ENCODE measurements around the gene SYNPO2. TPM values are rescaled to one million over a fixed set of nuclear protein-coding genes. Genes with fewer than 3 reads are reported as not detected.
"Not testable (repeated sequence)": the region's sequence is repeated elsewhere in the genome, so short reads cannot be mapped to it uniquely, and the experiment has no call there.

SYNPO2 gene
- under 1 TPM; 0.13 to 0.15 TPM for total RNA-seq

- POLR2A ChIA-PET: no interaction called here
- CTCF ChIA-PET: no interaction called here
These were observed at the start of gene SYNPO2 for GRCh38 chr4:118888666-118889311. TSS of gene SYNPO2 (plus strand) at chr4:118888854. CDS start at chr4:118889037, 183 bp downstream.

- POLR2A ChIA-PET: no interaction called here
- CTCF ChIA-PET: no interaction called here
These were observed 49.3 kb upstream of the SYNPO2 start for GRCh38 chr4:118839221-118839927.

- POLR2A ChIA-PET: no interaction called here
These were observed 46.6 kb upstream of the SYNPO2 start for GRCh38 chr4:118842055-118842454.

GRCh38 chr4:118843237-118843636 is 45.4 kb upstream of the SYNPO2 start:
- ChIA-PET POLR2A (no interaction called here), CTCF (no interaction called here)

More at GRCh38 chr4:118842055-118842454, 46.6 kb upstream of the SYNPO2 start:
- CTCF ChIA-PET: no interaction called here

GRCh38 chr4:118845552-118846050 is 43.1 kb upstream of the SYNPO2 start:
- CTCF ChIA-PET: no interaction called here
- POLR2A ChIA-PET: no interaction called here

- ChIA-PET POLR2A (interaction anchor here (0.7 kb wide), 1 partner anchor 97 kb away, joined by 5 read pairs; no protein-coding TSS in a partner anchor), CTCF (interaction anchor here (0.6 kb wide), 1 partner anchor 72 kb away, joined by 3 read pairs; no protein-coding TSS in a partner anchor)
These were observed 41.7 kb upstream of the SYNPO2 start for GRCh38 chr4:118846979-118847378.

- CTCF ChIA-PET: no interaction called here
- POLR2A ChIA-PET: no interaction called here
These were observed 40.4 kb upstream of the SYNPO2 start for GRCh38 chr4:118848242-118848641.

GRCh38 chr4:118848901-118849300 is 39.8 kb upstream of the SYNPO2 start:
- ChIA-PET POLR2A (no interaction called here), CTCF (no interaction called here)

- CTCF ChIA-PET: interaction anchor here (1.5 kb wide), 1 partner anchor 13 kb away, joined by 4 read pairs; no protein-coding TSS in a partner anchor
- POLR2A ChIA-PET: no interaction called here
These were observed 38.7 kb upstream of the SYNPO2 start for GRCh38 chr4:118849867-118850487.

GRCh38 chr4:118850488-118851173 is 38.0 kb upstream of the SYNPO2 start:
- ChIA-PET CTCF (interaction anchor here (1.5 kb wide), 1 partner anchor 14 kb away, joined by 4 read pairs; no protein-coding TSS in a partner anchor), POLR2A (no interaction called here)

- ChIA-PET CTCF (no interaction called here), POLR2A (no interaction called here)
These were observed 30.9 kb upstream of the SYNPO2 start for GRCh38 chr4:118857760-118858159.

- POLR2A ChIA-PET: no interaction called here
- CTCF ChIA-PET: no interaction called here
These were observed 29.9 kb upstream of the SYNPO2 start for GRCh38 chr4:118858779-118859178.

- CTCF ChIA-PET: interaction anchor here (1.1 to 1.3 kb wide), 3 partner anchors 10 to 93 kb away, joined by 3 to 6 read pairs (median 4); no protein-coding TSS in a partner anchor
- POLR2A ChIA-PET: no interaction called here
These were observed 23.5 kb upstream of the SYNPO2 start for GRCh38 chr4:118865091-118865708.

- CTCF ChIA-PET: no interaction called here
- POLR2A ChIA-PET: no interaction called here
These were observed 22.2 kb upstream of the SYNPO2 start for GRCh38 chr4:118866442-118866841.

- CTCF ChIA-PET: no interaction called here
These were observed 21.2 kb upstream of the SYNPO2 start for GRCh38 chr4:118867311-118868067.

GRCh38 chr4:118869808-118870342 is 18.8 kb upstream of the SYNPO2 start:
- ChIA-PET POLR2A (no interaction called here), CTCF (no interaction called here)

More at GRCh38 chr4:118867311-118868067, 21.2 kb upstream of the SYNPO2 start:
- POLR2A ChIA-PET: no interaction called here

- CTCF ChIA-PET: interaction anchor here (1.6 kb wide), 1 partner anchor 14 kb away, joined by 3 read pairs; no protein-coding TSS in a partner anchor
- POLR2A ChIA-PET: no interaction called here
These were observed 16.5 kb upstream of the SYNPO2 start for GRCh38 chr4:118872181-118872580.

GRCh38 chr4:118877797-118878196 is 10.9 kb upstream of the SYNPO2 start:
- CTCF ChIA-PET: no interaction called here
- POLR2A ChIA-PET: interaction anchor here (0.6 kb wide), 1 partner anchor 366 kb away, joined by 3 read pairs; no protein-coding TSS in a partner anchor

GRCh38 chr4:118878507-118878906 is 10.1 kb upstream of the SYNPO2 start:
- CTCF ChIA-PET, POLR2A ChIA-PET: not testable (repeated sequence)

Measured in activated CD8-positive, alpha-beta memory T cell treated with anti-CD3 and anti-CD28 coated beads for 36 hours (primary cell).